Ascending aorta (tissue), 2 donors: ENCODE measurements around the gene SPON2. TPM values are rescaled to one million over a fixed set of nuclear protein-coding genes. Genes with fewer than 3 reads are reported as not detected.

Source experiments
- DNase-seq, 2 donors: peaks; one replicate each; pipeline ENCODE4 v3.0.0-alpha.2; 2019; ENCODE audit warnings: low spot score in 2 of 2
- H3K27ac ChIP-seq, 2 donors: fragments of 200-600 bp; sonication (generic); one replicate each; pipeline ENCODE4 v1.5.1; 2016 to 2017; ENCODE audit warnings: mild to moderate bottlenecking in 1 of 2
- H3K27me3 ChIP-seq: fragments of 200-600 bp; sonication (generic); one replicate; pipeline ENCODE4 v1.5.1; 2017
- H3K36me3 ChIP-seq, 2 donors: fragments of 200-600 bp; sonication (generic); one replicate each; pipeline ENCODE4 v1.5.1; 2016
- H3K4me1 ChIP-seq, 2 donors: fragments of 200-600 bp; sonication (generic); one replicate each; pipeline ENCODE4 v1.5.1; 2016 to 2017; ENCODE audit warnings: mild to moderate bottlenecking in 1 of 2
- H3K4me3 ChIP-seq, 2 donors: fragments of 200-600 bp; sonication (generic); one replicate each; pipeline ENCODE4 v1.5.1; 2016 to 2017; ENCODE audit warnings: mild to moderate bottlenecking in 1 of 2
- H3K9me3 ChIP-seq, 2 donors: fragments of 200-600 bp; sonication (generic); one replicate each; pipeline ENCODE4 v1.5.1; 2016
- intact Hi-C: fragments of 100-400 bp; cut with DNase I; formaldehyde crosslinking; loops from one replicate; pipeline ENCODE4 v1.15.1; 2023
- total RNA-seq: library from RNA; depleted of rRNA; stranded (reverse); fragments of >200 nt; gene quantifications from one replicate; pipeline ENCODE4 v1.1.0, GENCODE V29; 2016
- TF ChIP-seq, protein P1 (sequence below), 3 experiments: fragments of 200-600 bp in 2 of 3; fragments of 450-650 bp in 1 of 3; sonication (generic) in 2 of 3; IDR thresholded peaks; one replicate each; pipeline ENCODE4 v1.5.1; 2016 to 2019; ENCODE audit warnings: antibody characterized with exemption in 3 of 3, mild to moderate bottlenecking in 1 of 3, moderate library complexity in 1 of 3

The SPON2 gene
- total RNA-seq, 1 donor from 2014 or later = 14.0 TPM

- Histone ChIP-seq H3K9me3 (no peaks in the 10 kb centered on the region), H3K36me3 (no peaks in the 10 kb centered on the region), H3K27ac (no peak overlapping the region), H3K27me3 (peaks cover 22% of the 10 kb centered on the region), H3K4me3 (no peak overlapping the region), H3K4me1 (peaks cover 8 to 12% of the 10 kb centered on the region in 2 donors)
- no peak for DNase-seq
- TF ChIP-seq, protein P1, sequence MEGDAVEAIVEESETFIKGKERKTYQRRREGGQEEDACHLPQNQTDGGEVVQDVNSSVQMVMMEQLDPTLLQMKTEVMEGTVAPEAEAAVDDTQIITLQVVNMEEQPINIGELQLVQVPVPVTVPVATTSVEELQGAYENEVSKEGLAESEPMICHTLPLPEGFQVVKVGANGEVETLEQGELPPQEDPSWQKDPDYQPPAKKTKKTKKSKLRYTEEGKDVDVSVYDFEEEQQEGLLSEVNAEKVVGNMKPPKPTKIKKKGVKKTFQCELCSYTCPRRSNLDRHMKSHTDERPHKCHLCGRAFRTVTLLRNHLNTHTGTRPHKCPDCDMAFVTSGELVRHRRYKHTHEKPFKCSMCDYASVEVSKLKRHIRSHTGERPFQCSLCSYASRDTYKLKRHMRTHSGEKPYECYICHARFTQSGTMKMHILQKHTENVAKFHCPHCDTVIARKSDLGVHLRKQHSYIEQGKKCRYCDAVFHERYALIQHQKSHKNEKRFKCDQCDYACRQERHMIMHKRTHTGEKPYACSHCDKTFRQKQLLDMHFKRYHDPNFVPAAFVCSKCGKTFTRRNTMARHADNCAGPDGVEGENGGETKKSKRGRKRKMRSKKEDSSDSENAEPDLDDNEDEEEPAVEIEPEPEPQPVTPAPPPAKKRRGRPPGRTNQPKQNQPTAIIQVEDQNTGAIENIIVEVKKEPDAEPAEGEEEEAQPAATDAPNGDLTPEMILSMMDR (IDR thresholded peaks at IDR 0.05) = no peak
- intact Hi-C loops = no loop called here
These were observed 2.7 kb upstream of the SPON2 start for GRCh38 chr4:1174941-1175634.

DNA sequence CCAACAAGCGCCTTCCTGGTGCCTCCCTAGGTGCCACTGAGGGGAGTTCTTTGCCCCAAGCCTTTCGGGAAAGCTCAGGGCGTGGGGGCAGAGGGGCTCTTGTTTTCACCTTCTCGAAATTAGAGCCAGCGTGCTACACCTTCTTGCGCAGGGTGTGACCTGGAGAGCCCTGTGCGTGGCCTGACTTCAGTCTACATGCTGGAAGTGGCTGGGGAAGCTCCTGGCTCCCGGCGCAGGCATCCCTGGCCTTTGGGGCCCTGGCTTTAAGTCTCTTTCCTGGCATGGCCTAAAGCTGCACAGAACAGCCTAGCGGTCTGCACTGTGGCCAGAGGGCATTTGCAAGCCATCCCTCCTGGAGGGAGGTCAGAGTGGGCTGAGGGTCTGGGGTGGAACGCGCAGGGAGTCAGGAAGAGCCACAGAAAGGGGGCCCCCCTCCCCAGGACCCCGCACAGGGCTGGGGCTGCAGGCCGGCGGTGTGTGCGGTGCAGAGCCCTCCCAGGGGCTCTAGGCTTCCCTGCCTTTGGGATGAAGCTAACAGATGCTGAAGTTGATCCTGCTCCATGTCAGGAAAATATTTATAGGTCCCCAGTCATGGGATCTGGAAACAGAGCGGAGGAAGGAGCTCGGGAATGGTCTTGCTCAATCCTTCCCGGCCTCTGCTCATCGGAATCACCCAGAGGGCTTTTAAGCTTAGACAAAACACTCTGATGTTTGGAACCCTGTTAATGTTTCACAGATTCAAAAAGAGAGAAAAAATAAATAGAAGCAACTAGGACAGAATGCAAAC, 781 bp upstream of the SPON2 start:
- Histone ChIP-seq H3K4me3 (no peak overlapping the region), H3K36me3 (no peaks in the 10 kb centered on the region), H3K9me3 (no peaks in the 10 kb centered on the region), H3K27ac (no peak overlapping the region), H3K27me3 (peaks cover 22% of the 10 kb centered on the region), H3K4me1 (peaks cover 8 to 12% of the 10 kb centered on the region in 2 donors)
- TF ChIP-seq, protein P1 (IDR thresholded peaks at IDR 0.05) = no peak
- no peak for DNase-seq
- intact Hi-C loops = no loop called here

DNA sequence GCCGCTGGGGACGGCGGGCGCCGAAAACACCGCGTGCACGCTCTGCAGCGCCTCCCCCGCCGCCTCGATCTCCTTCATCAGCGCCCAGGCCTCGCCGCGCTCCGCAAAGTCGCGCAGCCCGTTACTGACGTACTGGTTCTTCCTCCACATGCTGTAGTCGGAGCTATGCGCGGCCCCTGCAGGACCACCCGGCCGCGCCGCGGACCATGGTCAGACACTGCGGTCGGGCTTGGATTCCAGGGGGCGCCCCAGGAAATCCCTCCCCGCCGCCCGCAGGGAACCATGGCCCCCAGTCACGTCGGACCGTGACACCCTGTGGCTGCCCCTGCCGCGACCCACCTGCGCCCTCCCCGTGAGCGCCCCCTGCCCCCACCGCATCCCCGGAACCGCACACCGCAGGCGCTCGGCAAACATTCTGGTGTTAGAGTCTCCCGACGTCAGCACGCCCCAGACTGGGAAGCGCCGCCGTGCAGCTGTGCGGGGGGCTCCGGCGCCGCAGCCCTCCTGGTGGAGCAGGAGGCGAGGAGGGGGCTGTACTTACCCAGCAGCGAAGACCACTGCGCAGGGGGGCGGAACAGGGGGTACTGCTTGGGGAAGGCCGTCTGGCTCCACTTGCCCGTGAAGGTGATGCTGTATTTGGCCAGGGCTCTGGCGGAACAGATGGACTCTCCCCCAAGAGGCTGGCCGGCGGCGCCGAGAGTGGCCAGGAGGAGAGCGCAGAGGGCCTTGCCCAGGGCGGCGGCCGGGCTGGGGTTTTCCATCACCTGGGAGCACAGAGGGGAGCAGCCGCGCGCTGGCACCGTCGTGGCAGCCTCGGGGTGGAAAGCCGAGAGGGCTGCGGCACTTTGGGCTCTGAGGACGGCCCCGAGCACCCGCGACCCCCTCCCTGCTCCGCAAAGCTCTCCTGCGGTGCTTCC, 814 bp downstream of the SPON2 start:
- no peaks in the 10 kb centered on the region for H3K9me3 ChIP-seq
- TF ChIP-seq, protein P1 (IDR thresholded peaks at IDR 0.05) = peak in 1 of 3 experiments; percentile 0
- DNase-seq = no peak
- peak overlapping the region; percentile 55 to 56 for H3K4me3 ChIP-seq
- H3K27me3 ChIP-seq = peaks cover 22% of the 10 kb centered on the region
- H3K27ac ChIP-seq = no peak overlapping the region
- intact Hi-C loops = no loop called here
- H3K36me3 ChIP-seq = no peaks in the 10 kb centered on the region
- H3K4me1 ChIP-seq = peaks cover 8 to 22% of the 10 kb centered on the region in 2 donors

DNA sequence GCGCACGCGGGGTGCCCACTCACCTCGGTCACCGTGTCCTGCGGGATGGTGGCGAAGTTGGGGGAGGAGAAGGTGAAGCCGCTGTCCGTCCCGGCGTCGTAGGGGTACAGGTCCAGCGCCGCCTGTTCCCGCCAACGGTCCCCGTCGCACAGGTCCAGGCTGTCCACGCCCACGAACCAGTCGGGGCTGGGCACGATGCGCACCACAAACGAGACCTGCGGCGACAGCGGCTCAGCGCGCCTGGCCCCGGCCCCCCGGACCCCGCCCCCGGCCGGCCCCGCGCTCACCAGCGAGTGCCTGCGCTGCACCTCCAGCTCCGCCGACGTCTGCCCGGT, 1.4 kb downstream of the SPON2 start:
- H3K27ac ChIP-seq = no peak overlapping the region
- peaks cover 8 to 22% of the 10 kb centered on the region in 2 donors for H3K4me1 ChIP-seq
- intact Hi-C loops = no loop called here
- H3K4me3 ChIP-seq = peak overlapping the region; percentile 55 to 56
- peaks cover 22% of the 10 kb centered on the region for H3K27me3 ChIP-seq
- DNase-seq = no peak
- H3K36me3 ChIP-seq = no peaks in the 10 kb centered on the region
- TF ChIP-seq, protein P1 (IDR thresholded peaks at IDR 0.05) = no peak
- H3K9me3 ChIP-seq = no peaks in the 10 kb centered on the region

DNA sequence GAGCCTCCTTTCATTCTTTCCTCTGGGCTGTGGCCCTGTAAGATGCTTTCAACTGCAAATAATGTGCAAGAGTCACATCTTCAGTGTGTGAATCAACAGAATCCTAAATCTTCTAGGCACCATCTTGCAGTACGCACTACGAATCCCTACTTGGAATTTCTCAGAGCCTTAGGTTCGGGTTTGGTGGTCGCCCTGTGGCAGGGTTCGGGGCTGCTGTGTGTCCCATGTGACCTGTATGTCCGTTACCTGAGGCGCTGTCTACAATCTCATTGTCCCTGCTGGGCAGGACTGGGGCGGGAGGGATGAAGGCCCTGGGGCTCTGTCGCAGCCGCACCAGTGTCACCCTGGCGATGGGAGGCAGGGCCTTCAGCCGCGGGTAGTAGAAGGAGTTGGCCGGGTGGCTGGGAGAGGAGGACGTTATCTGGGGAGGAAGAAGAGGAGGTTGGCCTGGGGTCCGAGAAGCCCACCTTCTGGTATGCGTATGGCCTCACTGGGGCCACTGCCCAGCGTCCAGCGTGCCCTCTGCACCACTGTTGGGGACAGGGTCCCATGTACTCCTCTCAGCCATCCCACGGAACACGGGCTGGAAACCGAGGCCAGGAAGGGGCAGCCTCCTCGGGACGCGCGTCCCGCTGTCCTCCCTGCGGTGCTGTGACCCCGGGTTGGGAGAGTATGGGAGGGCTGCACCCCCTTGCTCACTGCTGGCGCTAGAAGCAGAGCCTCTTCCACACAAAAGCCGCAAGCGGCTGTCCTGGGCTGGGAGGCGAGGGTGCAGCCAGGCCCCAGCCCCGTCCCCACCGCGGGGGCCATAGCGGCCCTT, 2.0 kb downstream of the SPON2 start:
- no peak for DNase-seq
- no peaks in the 10 kb centered on the region for H3K9me3 ChIP-seq
- intact Hi-C loops = no loop called here
- peaks cover 22% of the 10 kb centered on the region for H3K27me3 ChIP-seq
- H3K27ac ChIP-seq = no peak overlapping the region
- H3K36me3 ChIP-seq = no peaks in the 10 kb centered on the region
- TF ChIP-seq, protein P1 (IDR thresholded peaks at IDR 0.05) = no peak
- peaks cover 8 to 22% of the 10 kb centered on the region in 2 donors for H3K4me1 ChIP-seq
- peak overlapping the region in 1 of 2 donors; percentile 55 for H3K4me3 ChIP-seq
